Glutamatergic neuron (in vitro differentiated cells): Measurements from ENCODE around the gene KMT2A. TPM values are rescaled to one million over a fixed set of nuclear protein-coding genes. Genes with fewer than 3 reads are reported as not detected.

Experiments
- DNase-seq: peaks from one replicate; pipeline ENCODE4 v3.0.0; 2022
- H3K27ac Mint-ChIP-seq: one replicate; pipeline ENCODE4 v1.8.0; 2020; ENCODE audit warnings: mild to moderate bottlenecking, mixed read lengths, inconsistent platforms; ENCODE audit not compliant: unreplicated experiment
- H3K27me3 Mint-ChIP-seq: one replicate; pipeline ENCODE4 v1.8.0; 2020; ENCODE audit warnings: mild to moderate bottlenecking, moderate library complexity, mixed read lengths, inconsistent platforms; ENCODE audit not compliant: unreplicated experiment
- H3K36me3 Mint-ChIP-seq: one replicate; pipeline ENCODE4 v1.8.0; 2020; ENCODE audit warnings: mild to moderate bottlenecking, mixed read lengths, inconsistent platforms; ENCODE audit not compliant: unreplicated experiment
- H3K4me1 Mint-ChIP-seq: one replicate; pipeline ENCODE4 v1.8.0; 2020; ENCODE audit warnings: mild to moderate bottlenecking, low read depth, mixed read lengths, inconsistent platforms; ENCODE audit not compliant: unreplicated experiment
- H3K4me3 Mint-ChIP-seq: one replicate; pipeline ENCODE4 v1.8.0; 2020; ENCODE audit warnings: mild to moderate bottlenecking, mixed read lengths, inconsistent platforms; ENCODE audit not compliant: unreplicated experiment
- H3K9me3 Mint-ChIP-seq: one replicate; pipeline ENCODE4 v1.8.0; 2020; ENCODE audit warnings: mild to moderate bottlenecking, moderate library complexity, mixed read lengths, inconsistent platforms; ENCODE audit not compliant: unreplicated experiment
- CTCF ChIP-seq: fragments of 200-600 bp; sonication (generic); IDR thresholded peaks from one replicate; pipeline ENCODE4 v1.5.0; 2021; ENCODE audit not compliant: partially characterized antibody, unreplicated experiment
- total RNA-seq: library from RNA; stranded (reverse); fragmentation: NEBNext Ultra II Directional; extraction: Animal tissue kit (Norgen Biotek cat#: 25700); gene quantifications from one replicate; pipeline ENCODE4 v1.2.1, GENCODE V29; 2021; ENCODE audit not compliant: unreplicated experiment

The KMT2A gene
- total RNA-seq, 1 donor from 2014 or later, result 132 TPM

- no peak for TF ChIP-seq CTCF
- Mint-ChIP-seq H3K27ac (no peak overlapping the region), H3K9me3 (no peaks in the 10 kb centered on the region), H3K4me1 (no peaks in the 10 kb centered on the region), H3K36me3 (no peaks in the 10 kb centered on the region), H3K4me3 (no peak overlapping the region), H3K27me3 (peaks cover 2% of the 10 kb centered on the region)
- no peak for DNase-seq
These were observed 17.5 kb upstream of the KMT2A start for GRCh38 chr11:118418766-118419165.

- H3K9me3 Mint-ChIP-seq, result no peaks in the 10 kb centered on the region
- no peaks in the 10 kb centered on the region for H3K36me3 Mint-ChIP-seq
- DNase-seq, result no peak
- peaks cover 2% of the 10 kb centered on the region for H3K27me3 Mint-ChIP-seq
- H3K4me3 Mint-ChIP-seq, result no peak overlapping the region
- H3K27ac Mint-ChIP-seq, result no peak overlapping the region
- no peak for TF ChIP-seq CTCF
- peaks cover 2% of the 10 kb centered on the region for H3K4me1 Mint-ChIP-seq
These were observed 8.6 kb upstream of the KMT2A start for GRCh38 chr11:118427707-118428106.

GRCh38 chr11:118430956-118431355, 5.3 kb upstream of the KMT2A start:
- H3K27me3 Mint-ChIP-seq, result peaks cover 10% of the 10 kb centered on the region
- DNase-seq, result no peak
- no peak for TF ChIP-seq CTCF
- H3K4me1 Mint-ChIP-seq, result peaks cover 6% of the 10 kb centered on the region
- H3K27ac Mint-ChIP-seq, result no peak overlapping the region
- peaks cover 4% of the 10 kb centered on the region for H3K9me3 Mint-ChIP-seq
- no peak overlapping the region for H3K4me3 Mint-ChIP-seq
- no peaks in the 10 kb centered on the region for H3K36me3 Mint-ChIP-seq

- Mint-ChIP-seq H3K4me1 (peaks cover 7% of the 10 kb centered on the region), H3K36me3 (no peaks in the 10 kb centered on the region), H3K4me3 (peak overlapping the region; percentile 86), H3K27ac (peak overlapping the region; percentile 97), H3K27me3 (peaks cover 13% of the 10 kb centered on the region), H3K9me3 (peaks cover 6% of the 10 kb centered on the region)
- no peak for TF ChIP-seq CTCF
- no peak for DNase-seq
These were observed 2.2 kb upstream of the KMT2A start for GRCh38 chr11:118434123-118434552.

GRCh38 chr11:118434553-118435289, 1.6 kb upstream of the KMT2A start:
- H3K4me3 Mint-ChIP-seq, result peak overlapping the region; percentile 86

More at GRCh38 chr11:118434553-118435289, 1.6 kb upstream of the KMT2A start:
- Mint-ChIP-seq H3K9me3 (peaks cover 6% of the 10 kb centered on the region), H3K27me3 (peaks cover 13% of the 10 kb centered on the region), H3K4me1 (peaks cover 13% of the 10 kb centered on the region), H3K27ac (peak overlapping the region; percentile 97), H3K36me3 (no peaks in the 10 kb centered on the region)
- DNase-seq, result peak; percentile 80
- no peak for TF ChIP-seq CTCF
